Measurements from ENCODE around the gene RANGAP1. TPM values are rescaled to one million over a fixed set of nuclear protein-coding genes. Genes with fewer than 3 reads are reported as not detected.

RANGAP1 gene
- total and polyA plus RNA-seq, 2 donors (not counting 1 experiment from before 2014, with no cell fraction given) = 42.0 to 48.8 TPM

DNA sequence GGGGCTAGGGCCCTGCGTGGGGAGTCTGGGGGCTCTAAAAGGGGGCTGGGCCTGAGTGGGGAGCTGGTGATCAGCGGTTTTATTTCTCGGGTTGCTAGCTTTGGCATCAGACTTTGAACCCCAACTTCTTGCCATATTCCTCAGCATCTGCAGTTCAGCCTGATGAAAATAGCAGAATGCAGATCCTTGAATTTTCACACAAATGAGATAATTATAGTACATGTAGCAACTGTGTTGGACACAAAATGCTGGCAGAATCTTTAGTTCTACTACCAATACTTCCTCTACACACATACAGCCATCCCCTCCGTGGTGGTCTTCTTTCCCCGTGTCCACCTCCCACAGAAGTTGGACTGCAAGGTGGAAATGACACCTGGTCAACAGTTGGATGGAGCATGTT, 16.8 kb upstream of the RANGAP1 start:
- H3K4me2 ChIP-seq (replicated peaks; ENCODE audit: low read depth, low read length, poor library complexity, severe bottlenecking) = peak overlapping the region; percentile 98
- ATAC-seq (ENCODE audit: low read depth) (no peak), DNase-seq (no peak)
- H3K4me1 ChIP-seq (ENCODE audit: control insufficient read depth in 2 of 2, insufficient read depth in 2 of 2, low read length in 2 of 2) = peaks cover 13 to 17% of the 10 kb centered on the region in 2 donors
- H3K4me3 Mint-ChIP-seq = peak overlapping the region; percentile 86
- H4K20me1 ChIP-seq (ENCODE audit: control insufficient read depth, insufficient read depth, low read length, poor library complexity, severe bottlenecking) = peaks cover 26% of the 10 kb centered on the region
- POLR2A ChIA-PET = interaction anchor here (0.5 to 1.9 kb wide), 5 partner anchors 16 to 1639 kb away, joined by 3 to 22 read pairs (median 3); partner anchors contain the start of gene RANGAP1
- TF ChIP-seq, protein P1, sequence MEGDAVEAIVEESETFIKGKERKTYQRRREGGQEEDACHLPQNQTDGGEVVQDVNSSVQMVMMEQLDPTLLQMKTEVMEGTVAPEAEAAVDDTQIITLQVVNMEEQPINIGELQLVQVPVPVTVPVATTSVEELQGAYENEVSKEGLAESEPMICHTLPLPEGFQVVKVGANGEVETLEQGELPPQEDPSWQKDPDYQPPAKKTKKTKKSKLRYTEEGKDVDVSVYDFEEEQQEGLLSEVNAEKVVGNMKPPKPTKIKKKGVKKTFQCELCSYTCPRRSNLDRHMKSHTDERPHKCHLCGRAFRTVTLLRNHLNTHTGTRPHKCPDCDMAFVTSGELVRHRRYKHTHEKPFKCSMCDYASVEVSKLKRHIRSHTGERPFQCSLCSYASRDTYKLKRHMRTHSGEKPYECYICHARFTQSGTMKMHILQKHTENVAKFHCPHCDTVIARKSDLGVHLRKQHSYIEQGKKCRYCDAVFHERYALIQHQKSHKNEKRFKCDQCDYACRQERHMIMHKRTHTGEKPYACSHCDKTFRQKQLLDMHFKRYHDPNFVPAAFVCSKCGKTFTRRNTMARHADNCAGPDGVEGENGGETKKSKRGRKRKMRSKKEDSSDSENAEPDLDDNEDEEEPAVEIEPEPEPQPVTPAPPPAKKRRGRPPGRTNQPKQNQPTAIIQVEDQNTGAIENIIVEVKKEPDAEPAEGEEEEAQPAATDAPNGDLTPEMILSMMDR (IDR thresholded peaks at IDR 0.05) = no peak
- TF ChIP-seq EZH2 (IDR thresholded peaks at IDR 0.05; ENCODE audit: borderline replicate concordance, insufficient read depth, low read depth, low read length, poor library complexity, severe bottlenecking) = no peak
- peak overlapping the region; percentile 97 for H3K9ac ChIP-seq (ENCODE audit: low read length)
- intact Hi-C loops (cut with micrococcal nuclease) = loop anchor here (5.0 kb wide), 2 partner anchors 79 to 351 kb away; partner anchors contain the start of genes RBX1 and TEF
- H3K9me3 Mint-ChIP-seq (ENCODE audit: insufficient read depth) = no peaks in the 10 kb centered on the region
- no peaks in the 10 kb centered on the region for H3K27me3 ChIP-seq (replicated peaks in 1 of 4; ENCODE audit: control extremely low read depth in 1 of 4, control insufficient read depth in 3 of 4, insufficient read depth in 4 of 4, low read length in 3 of 4)
- H3K9me3 ChIP-seq (ENCODE audit: control extremely low read depth in 1 of 3, control insufficient read depth in 2 of 3, insufficient read depth in 1 of 3, low read length in 2 of 3) = no peaks in the 10 kb centered on the region
- H3K36me3 ChIP-seq (replicated peaks in 1 of 2; ENCODE audit: control extremely low read depth in 1 of 2, control insufficient read depth in 1 of 2, extremely low read depth in 1 of 2, insufficient read depth in 2 of 2, low read length in 1 of 2) = peaks cover 3 to 5% of the 10 kb centered on the region in 2 experiments
- H3K27me3 Mint-ChIP-seq = no peaks in the 10 kb centered on the region
- peaks cover 35% of the 10 kb centered on the region for H3K4me1 Mint-ChIP-seq
- H3K79me2 ChIP-seq (ENCODE audit: control insufficient read depth, insufficient read depth, low read length) = peaks cover 69% of the 10 kb centered on the region
- peak overlapping the region in 4 of 5 experiments; percentile 78 to 95 (median 88) for H3K4me3 ChIP-seq (ENCODE audit: control extremely low read depth in 1 of 5, extremely low read depth in 1 of 5, insufficient read depth in 1 of 5, low read depth in 2 of 5, low read length in 4 of 5)
- 14% methylated on average over 3 of the region's 5 CpGs for WGBS (ENCODE audit: insufficient coverage)
- CTCF ChIA-PET = interaction anchor here (0.6 to 1.9 kb wide), 2 partner anchors 16 to 71 kb away, joined by 3 to 6 read pairs; partner anchors contain the start of gene RANGAP1
- peak overlapping the region; percentile 87 for H3K27ac Mint-ChIP-seq
- peak overlapping the region; percentile 54 to 84 for H3K27ac ChIP-seq (ENCODE audit: low read length in 2 of 2)
- peak overlapping the region; percentile 69 for H2AFZ ChIP-seq (ENCODE audit: insufficient read depth, low read depth, low read length, poor library complexity, severe bottlenecking)

Data from B cell (primary cell).